NOMO-1 (cell line): Measurements from ENCODE around the gene GPSM3.

Experiments used
- DNase-seq, 2 experiments: peaks; one replicate each; lab custom pipeline; 2025; ENCODE audit not compliant: unreplicated experiment in 2 of 2; lab: John Stamatoyannopoulos, UW

Gene GPSM3

GRCh38 chr6:32175711-32176475 is 16.6 kb downstream of the GPSM3 start, which contains the start of gene AGPAT1:
AGPAT1 (minus strand) TSS chr6:32176084; CDS start chr6:32171496, 4,588 bp downstream.
- DNase-seq: peak; percentile 89 to 96

- no peak for DNase-seq
Observed at GRCh38 chr6:32175322-32175710, 17.1 kb downstream of the GPSM3 start.

- DNase-seq: no peak
Observed at GRCh38 chr6:32174416-32174815, 18.0 kb downstream of the GPSM3 start.

- DNase-seq: no peak
Observed at GRCh38 chr6:32173051-32173727, 19.3 kb downstream of the GPSM3 start.

GRCh38 chr6:32171234-32171633 is 21.2 kb downstream of the GPSM3 start:
- no peak for DNase-seq

- DNase-seq: no peak
Observed at GRCh38 chr6:32170294-32170693, 22.1 kb downstream of the GPSM3 start.

- DNase-seq: no peak
Observed at GRCh38 chr6:32168807-32169591, 23.4 kb downstream of the GPSM3 start.

- DNase-seq: no peak
Observed at GRCh38 chr6:32168350-32168749, 24.1 kb downstream of the GPSM3 start.

- DNase-seq: no peak
Observed at GRCh38 chr6:32167761-32168262, 24.6 kb downstream of the GPSM3 start.

GRCh38 chr6:32167154-32167760 is 25.2 kb downstream of the GPSM3 start:
- DNase-seq: no peak

GRCh38 chr6:32166411-32167061 is 25.9 kb downstream of the GPSM3 start:
- DNase-seq: no peak

- DNase-seq: no peak
Observed at GRCh38 chr6:32164295-32164694, 28.1 kb downstream of the GPSM3 start, which contains the start of gene EGFL8. EGFL8 (plus strand) TSS chr6:32164595; CDS start chr6:32166166, 1,571 bp downstream.

- no peak for DNase-seq
Observed at GRCh38 chr6:32163559-32164258, 28.7 kb downstream of the GPSM3 start.

GRCh38 chr6:32158052-32158451 is 34.4 kb downstream of the GPSM3 start:
- DNase-seq: no peak

- no peak for DNase-seq
Observed at GRCh38 chr6:32156891-32157290, 35.6 kb downstream of the GPSM3 start.

- DNase-seq: peak; percentile 49 to 60
Observed at GRCh38 chr6:32154514-32155161, 37.8 kb downstream of the GPSM3 start.

GRCh38 chr6:32153564-32154513 is 38.6 kb downstream of the GPSM3 start, which contains the start of gene PPT2:
PPT2 (plus strand) TSS chr6:32154141; CDS start chr6:32154595, 454 bp downstream.
- DNase-seq: peak; percentile 64 to 80
